Measurements from ENCODE around the gene DLG3. TPM values are rescaled to one million over a fixed set of nuclear protein-coding genes. Genes with fewer than 3 reads are reported as not detected.

Gene DLG3
- total RNA-seq, 2 experiments from 2014 or later, result 18.4 to 27.8 TPM

GRCh38 chrX:70437921-70438665 lies 6.5 kb upstream of the DLG3 start:
- H3K27me3 Mint-ChIP-seq, result peaks cover 30% of the 10 kb centered on the region
- POLR2A ChIA-PET, result no interaction called here

GRCh38 chrX:70439016-70439415 lies 5.6 kb upstream of the DLG3 start:
- H3K4me1 Mint-ChIP-seq, result peaks cover 8% of the 10 kb centered on the region
- no peak overlapping the region for H3K27ac Mint-ChIP-seq
- no peaks in the 10 kb centered on the region for H3K9me3 Mint-ChIP-seq (ENCODE audit: low read depth)
- ATAC-seq, result no peak
- H3K4me3 Mint-ChIP-seq, result no peak overlapping the region
- CTCF ChIA-PET, result interaction anchor here (0.6 kb wide), 1 partner anchor 362 kb away, joined by 3 read pairs; no protein-coding TSS in a partner anchor
- POLR2A ChIA-PET, result no interaction called here
- intact Hi-C loops (cut with DNase I, micrococcal nuclease), result loop anchor here (5.0 to 10.0 kb wide), 2 partner anchors 304 to 743 kb away; partner anchors contain the start of gene IGBP1 (in 1 of the 2)
- H3K36me3 Mint-ChIP-seq (ENCODE audit: low read depth), result no peaks in the 10 kb centered on the region
- peaks cover 31% of the 10 kb centered on the region for H3K27me3 Mint-ChIP-seq
- DNase-seq, result no peak

More at GRCh38 chrX:70437921-70438665, 6.5 kb upstream of the DLG3 start:
- H3K27ac Mint-ChIP-seq, result no peak overlapping the region
- no peak for DNase-seq
- CTCF ChIA-PET, result interaction anchor here (0.6 kb wide), 1 partner anchor 363 kb away, joined by 3 read pairs; no protein-coding TSS in a partner anchor
- no peaks in the 10 kb centered on the region for H3K9me3 Mint-ChIP-seq (ENCODE audit: low read depth)
- ATAC-seq, result no peak
- intact Hi-C loops (cut with DNase I, micrococcal nuclease), result loop anchor here (5.0 to 10.0 kb wide), 2 partner anchors 303 to 744 kb away; partner anchors contain the start of gene IGBP1 (in 1 of the 2)
- H3K4me1 Mint-ChIP-seq, result peaks cover 14% of the 10 kb centered on the region
- H3K36me3 Mint-ChIP-seq (ENCODE audit: low read depth), result no peaks in the 10 kb centered on the region
- H3K4me3 Mint-ChIP-seq, result no peak overlapping the region

GRCh38 chrX:70442224-70442623 lies 2.4 kb upstream of the DLG3 start:
- H3K9me3 Mint-ChIP-seq (ENCODE audit: low read depth), result no peaks in the 10 kb centered on the region
- H3K27ac Mint-ChIP-seq, result no peak overlapping the region
- H3K4me3 Mint-ChIP-seq, result no peak overlapping the region
- ATAC-seq (no peak), DNase-seq (no peak)
- POLR2A ChIA-PET, result no interaction called here
- intact Hi-C loops (cut with DNase I, micrococcal nuclease), result no loop called here
- CTCF ChIA-PET, result no interaction called here
- H3K36me3 Mint-ChIP-seq (ENCODE audit: low read depth), result no peaks in the 10 kb centered on the region
- H3K27me3 Mint-ChIP-seq, result peaks cover 35% of the 10 kb centered on the region
- peaks cover 3% of the 10 kb centered on the region for H3K4me1 Mint-ChIP-seq

- no peaks in the 10 kb centered on the region for H3K36me3 Mint-ChIP-seq (ENCODE audit: low read depth)
- H3K9me3 Mint-ChIP-seq (ENCODE audit: low read depth), result no peaks in the 10 kb centered on the region
- no peak overlapping the region for H3K27ac Mint-ChIP-seq
- peaks cover 22% of the 10 kb centered on the region for H3K27me3 Mint-ChIP-seq
- H3K4me1 Mint-ChIP-seq, result no peaks in the 10 kb centered on the region
- intact Hi-C loops (cut with DNase I, micrococcal nuclease), result no loop called here
- DNase-seq (no peak), ATAC-seq (no peak)
- ChIA-PET CTCF (interaction anchor here (0.7 to 0.8 kb wide), 2 partner anchors 12 to 221 kb away, joined by 3 to 4 read pairs; no protein-coding TSS in a partner anchor), POLR2A (no interaction called here)
- peak overlapping the region; percentile 43 for H3K4me3 Mint-ChIP-seq
These were observed 466 bp downstream of the DLG3 start for GRCh38 chrX:70444946-70445656.

GRCh38 chrX:70445951-70446350 lies 1.3 kb downstream of the DLG3 start:
- ChIA-PET CTCF (interaction anchor here (1.1 kb wide), 1 partner anchor 11 kb away, joined by 3 read pairs; no protein-coding TSS in a partner anchor), POLR2A (interaction anchor here (0.5 kb wide), 1 partner anchor 268 kb away, joined by 5 read pairs; no protein-coding TSS in a partner anchor)
- intact Hi-C loops (cut with DNase I, micrococcal nuclease), result no loop called here
- Mint-ChIP-seq H3K27ac (no peak overlapping the region), H3K27me3 (peaks cover 20% of the 10 kb centered on the region), H3K9me3 (ENCODE audit: low read depth) (no peaks in the 10 kb centered on the region), H3K4me1 (no peaks in the 10 kb centered on the region), H3K4me3 (no peak overlapping the region), H3K36me3 (ENCODE audit: low read depth) (no peaks in the 10 kb centered on the region)
- DNase-seq (no peak), ATAC-seq (no peak)

- Mint-ChIP-seq H3K36me3 (ENCODE audit: low read depth) (no peaks in the 10 kb centered on the region), H3K27me3 (peaks cover 15% of the 10 kb centered on the region), H3K4me1 (no peaks in the 10 kb centered on the region), H3K4me3 (no peak overlapping the region), H3K27ac (no peak overlapping the region), H3K9me3 (ENCODE audit: low read depth) (no peaks in the 10 kb centered on the region)
- intact Hi-C loops (cut with DNase I, micrococcal nuclease), result no loop called here
- CTCF ChIA-PET, result interaction anchor here (1.1 kb wide), 1 partner anchor 11 kb away, joined by 3 read pairs; no protein-coding TSS in a partner anchor
- POLR2A ChIA-PET, result interaction anchor here (0.5 kb wide), 1 partner anchor 269 kb away, joined by 5 read pairs; no protein-coding TSS in a partner anchor
- DNase-seq (no peak), ATAC-seq (no peak)
These were observed 2.0 kb downstream of the DLG3 start for GRCh38 chrX:70446380-70447350.

GRCh38 chrX:70449457-70449966 lies 4.9 kb downstream of the DLG3 start:
- Mint-ChIP-seq H3K9me3 (ENCODE audit: low read depth) (no peaks in the 10 kb centered on the region), H3K27ac (no peak overlapping the region), H3K4me3 (no peak overlapping the region), H3K36me3 (ENCODE audit: low read depth) (no peaks in the 10 kb centered on the region), H3K27me3 (peaks cover 5% of the 10 kb centered on the region), H3K4me1 (peaks cover 9% of the 10 kb centered on the region)
- DNase-seq (no peak), ATAC-seq (no peak)
- intact Hi-C loops (cut with DNase I, micrococcal nuclease), result no loop called here
- POLR2A ChIA-PET, result no interaction called here
- CTCF ChIA-PET, result no interaction called here

- CTCF ChIA-PET, result interaction anchor here (0.7 to 2.2 kb wide), 5 partner anchors 20 to 266 kb away, joined by 3 to 10 read pairs (median 4); partner anchors contain the start of genes KIF4A and PDZD11
- DNase-seq (peak; percentile 74), ATAC-seq (peak; percentile 44)
- POLR2A ChIA-PET, result no interaction called here
- intact Hi-C loops (cut with DNase I, micrococcal nuclease), result loop anchor here (1.0 to 10.0 kb wide), 4 partner anchors 53 to 510 kb away; no protein-coding TSS in a partner anchor
- no peaks in the 10 kb centered on the region for H3K9me3 Mint-ChIP-seq (ENCODE audit: low read depth)
- H3K27ac Mint-ChIP-seq, result peak overlapping the region; percentile 78
- peak overlapping the region; percentile 72 for H3K4me3 Mint-ChIP-seq
- H3K27me3 Mint-ChIP-seq, result no peaks in the 10 kb centered on the region
- peaks cover 26% of the 10 kb centered on the region for H3K4me1 Mint-ChIP-seq
- H3K36me3 Mint-ChIP-seq (ENCODE audit: low read depth), result peaks cover 3% of the 10 kb centered on the region
These were observed 7.6 kb downstream of the DLG3 start for GRCh38 chrX:70452143-70452733.

GRCh38 chrX:70453024-70453618 lies 8.5 kb downstream of the DLG3 start:
- no peak for DNase-seq
- CTCF ChIA-PET, result interaction anchor here (2.2 kb wide), 1 partner anchor 212 kb away, joined by 10 read pairs; no protein-coding TSS in a partner anchor
- Mint-ChIP-seq H3K4me1 (peaks cover 26% of the 10 kb centered on the region), H3K9me3 (ENCODE audit: low read depth) (no peaks in the 10 kb centered on the region), H3K36me3 (ENCODE audit: low read depth) (peaks cover 3% of the 10 kb centered on the region), H3K27me3 (no peaks in the 10 kb centered on the region), H3K27ac (peak overlapping the region; percentile 42), H3K4me3 (peak overlapping the region; percentile 72)
- intact Hi-C loops (cut with DNase I, micrococcal nuclease), result loop anchor here (5.0 to 10.0 kb wide), 3 partner anchors 52 to 509 kb away; no protein-coding TSS in a partner anchor
- ATAC-seq, result no peak
- POLR2A ChIA-PET, result no interaction called here
